PC-9 (cell line): ENCODE measurements around the gene KARS1. TPM values are rescaled to one million over a fixed set of nuclear protein-coding genes. Genes with fewer than 3 reads are reported as not detected.
A peak's percentile ranks its signal among the peaks of the same experiment; 100 is the strongest.

Source experiments
- BruUV-seq: library from RNA; stranded (reverse); fragments of 400-500 nt; replicated peaks from 2 replicates; lab custom pipeline; 2021; lab: Mats Ljungman, UMichigan
- CTCF ChIA-PET: fragments of 300-600 bp; sonication (Branson Sonifier 250); formaldehyde crosslinking; loops from one replicate; lab custom pipeline; 2022; ENCODE audit warnings: antibody characterized with exemption; lab: Charles Lee
- POLR2A ChIA-PET: fragments of 300-600 bp; sonication (Branson Sonifier 250); formaldehyde crosslinking; loops from one replicate; lab custom pipeline; 2022; ENCODE audit warnings: antibody characterized with exemption; ENCODE audit not compliant: unreplicated experiment; lab: Charles Lee
- DNase-seq, 2 experiments: peaks; one replicate each; pipeline versions ENCODE4 v3.0.0 to v3.0.0-alpha.2; 2015 to 2022; ENCODE audit warnings: mixed read lengths in 1 of 2
- H2AFZ ChIP-seq: fragments of 200-600 bp; sonication (generic); 2 replicates; pipeline ENCODE4 v1.8.1; 2017; ENCODE audit warnings: antibody characterized with exemption
- H3F3A ChIP-seq: fragments of 200-600 bp; sonication (generic); 2 replicates; pipeline ENCODE4 v1.8.1; 2017; ENCODE audit warnings: antibody characterized with exemption, mild to moderate bottlenecking, low read depth; ENCODE audit not compliant: insufficient read depth
- H3K27ac ChIP-seq: fragments of 200-600 bp; sonication (generic); 2 replicates; pipeline ENCODE4 v1.6.1; 2016; ENCODE audit warnings: mixed run types
- H3K27me3 ChIP-seq: fragments of 200-600 bp; sonication (generic); 2 replicates; pipeline ENCODE4 v1.6.1; 2016; ENCODE audit warnings: low read depth, mixed run types; ENCODE audit not compliant: insufficient read depth
- H3K36me3 ChIP-seq: fragments of 200-600 bp; sonication (generic); 2 replicates; pipeline ENCODE4 v1.6.1; 2016; ENCODE audit warnings: low read depth, mixed run types
- H3K4me1 ChIP-seq: fragments of 200-600 bp; sonication (generic); replicated peaks from 2 replicates; pipeline ENCODE4 v1.6.1; 2016; ENCODE audit warnings: mixed run types; ENCODE audit not compliant: insufficient read depth
- H3K4me2 ChIP-seq: fragments of 200-600 bp; sonication (generic); 2 replicates; pipeline ENCODE4 v1.6.1; 2017; ENCODE audit warnings: mixed run types
- H3K4me3 ChIP-seq: fragments of 200-600 bp; sonication (generic); 2 replicates; pipeline ENCODE4 v1.6.1; 2016; ENCODE audit warnings: mixed run types
- H3K79me2 ChIP-seq: fragments of 200-600 bp; sonication (generic); 2 replicates; pipeline ENCODE4 v1.6.1; 2017; ENCODE audit warnings: low read depth, mixed run types
- H3K9me2 ChIP-seq: fragments of 200-600 bp; sonication (generic); 2 replicates; pipeline ENCODE4 v1.8.1; 2017; ENCODE audit warnings: mild to moderate bottlenecking; ENCODE audit not compliant: insufficient read depth
- H3K9me3 ChIP-seq: fragments of 200-600 bp; sonication (generic); 2 replicates; pipeline ENCODE4 v1.8.1; 2016; ENCODE audit warnings: low read depth; ENCODE audit not compliant: insufficient read depth
- H4K20me1 ChIP-seq: fragments of 200-600 bp; sonication (generic); 2 replicates; pipeline ENCODE4 v1.8.1; 2017; ENCODE audit not compliant: insufficient read depth
- EZH2 ChIP-seq: fragments of 200-600 bp; sonication (generic); IDR thresholded peaks from 2 replicates; pipeline ENCODE4 v1.8.0; 2017; ENCODE audit warnings: antibody characterized with exemption, low read depth
- intact Hi-C: fragments of 100-400 bp; cut with micrococcal nuclease; formaldehyde crosslinking; loops from one replicate; pipeline ENCODE4 v1.10.0; 2022; ENCODE audit not compliant: unreplicated experiment
- total RNA-seq: library from RNA; stranded (reverse); gene quantifications from 2 replicates; pipeline ENCODE4 v1.2.3, GENCODE V29; 2021
- TF ChIP-seq, protein P1 (sequence below): fragments of 200-600 bp; sonication (generic); conservative IDR thresholded peaks from 2 replicates; pipeline ENCODE4 v1.6.1; 2017; ENCODE audit warnings: mixed run types, antibody characterized with exemption, mild to moderate bottlenecking, moderate library complexity

The KARS1 gene
- total RNA-seq, 1 experiment from 2014 or later = 132 TPM

DNA sequence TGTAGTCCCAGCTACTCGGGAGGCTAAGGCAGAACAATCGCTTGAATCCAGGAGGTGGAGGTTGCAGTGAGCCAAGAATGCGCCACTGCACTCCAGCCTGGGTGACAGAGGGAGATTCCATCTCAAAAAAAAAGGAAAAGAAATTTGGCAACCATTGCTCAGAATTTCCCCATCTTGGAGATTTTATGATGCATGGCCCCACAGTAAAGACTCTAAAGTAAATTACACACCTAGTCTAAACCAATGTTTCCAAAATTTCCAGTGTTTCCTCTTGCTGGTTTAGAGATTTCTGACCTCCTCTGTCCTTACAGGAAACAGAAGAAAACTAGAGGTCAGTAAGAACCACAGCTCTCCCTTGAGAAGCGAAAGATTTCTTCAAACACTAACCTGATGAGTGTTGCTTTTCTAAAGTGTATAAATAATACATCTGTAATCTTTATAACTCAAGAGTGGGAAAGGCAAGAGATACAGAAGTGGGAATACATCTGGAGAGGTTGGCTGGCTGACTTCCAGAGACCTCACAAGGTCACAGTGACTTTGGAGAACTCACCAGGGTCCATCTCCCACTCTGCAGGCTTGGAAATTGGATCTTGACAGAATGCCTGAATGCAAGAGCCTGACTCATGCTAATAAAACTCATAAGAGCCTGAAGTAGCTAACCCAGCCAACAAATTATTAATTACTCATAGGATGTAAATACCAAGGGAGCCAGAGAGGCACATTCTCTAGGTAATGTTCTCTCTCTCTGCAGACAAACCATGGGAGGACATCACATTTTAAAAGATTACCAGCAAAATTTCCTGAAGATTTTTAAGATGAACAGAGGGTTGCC is 33.2 kb downstream of the KARS1 start:
- Histone ChIP-seq H2AFZ (no peak overlapping the region), H3K9me3 (no peaks in the 10 kb centered on the region), H3K4me3 (no peak overlapping the region), H4K20me1 (no peaks in the 10 kb centered on the region), H3K27me3 (no peaks in the 10 kb centered on the region), H3K4me1 (no peaks in the 10 kb centered on the region), H3K79me2 (no peaks in the 10 kb centered on the region), H3K36me3 (peaks cover 10% of the 10 kb centered on the region), H3F3A (no peaks in the 10 kb centered on the region), H3K4me2 (no peak overlapping the region), H3K9me2 (no peaks in the 10 kb centered on the region), H3K27ac (no peak overlapping the region)
- intact Hi-C loops = no loop called here
- TF ChIP-seq, protein P1, sequence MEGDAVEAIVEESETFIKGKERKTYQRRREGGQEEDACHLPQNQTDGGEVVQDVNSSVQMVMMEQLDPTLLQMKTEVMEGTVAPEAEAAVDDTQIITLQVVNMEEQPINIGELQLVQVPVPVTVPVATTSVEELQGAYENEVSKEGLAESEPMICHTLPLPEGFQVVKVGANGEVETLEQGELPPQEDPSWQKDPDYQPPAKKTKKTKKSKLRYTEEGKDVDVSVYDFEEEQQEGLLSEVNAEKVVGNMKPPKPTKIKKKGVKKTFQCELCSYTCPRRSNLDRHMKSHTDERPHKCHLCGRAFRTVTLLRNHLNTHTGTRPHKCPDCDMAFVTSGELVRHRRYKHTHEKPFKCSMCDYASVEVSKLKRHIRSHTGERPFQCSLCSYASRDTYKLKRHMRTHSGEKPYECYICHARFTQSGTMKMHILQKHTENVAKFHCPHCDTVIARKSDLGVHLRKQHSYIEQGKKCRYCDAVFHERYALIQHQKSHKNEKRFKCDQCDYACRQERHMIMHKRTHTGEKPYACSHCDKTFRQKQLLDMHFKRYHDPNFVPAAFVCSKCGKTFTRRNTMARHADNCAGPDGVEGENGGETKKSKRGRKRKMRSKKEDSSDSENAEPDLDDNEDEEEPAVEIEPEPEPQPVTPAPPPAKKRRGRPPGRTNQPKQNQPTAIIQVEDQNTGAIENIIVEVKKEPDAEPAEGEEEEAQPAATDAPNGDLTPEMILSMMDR = no peak
- no peak for TF ChIP-seq EZH2
- CTCF ChIA-PET = no interaction called here
- no TSS peak for BruUV-seq
- POLR2A ChIA-PET = no interaction called here
- peak in 1 of 2 experiments; percentile 53 for DNase-seq

DNA sequence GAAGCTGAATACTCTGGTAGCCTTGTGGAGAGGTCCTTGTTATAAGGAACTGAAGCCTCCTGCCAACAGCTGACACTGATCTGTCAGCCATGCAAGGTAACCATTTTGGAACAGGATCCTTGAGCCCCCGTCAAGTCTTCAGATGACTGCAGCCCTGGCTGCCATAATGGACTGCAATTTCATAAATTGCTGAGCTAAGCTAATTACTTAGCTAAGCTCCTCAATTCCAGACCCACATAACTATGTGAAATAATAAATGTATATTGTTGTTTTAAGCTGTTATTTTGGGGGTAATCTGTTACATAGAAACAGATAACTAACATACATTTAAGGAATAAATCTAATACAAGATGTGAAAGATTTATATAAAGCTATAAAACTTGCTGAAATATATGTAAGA is 41.0 kb downstream of the KARS1 start:
- H3K4me1 ChIP-seq = no peaks in the 10 kb centered on the region
- no peak overlapping the region for H3K4me3 ChIP-seq
- no peak overlapping the region for H2AFZ ChIP-seq
- no peaks in the 10 kb centered on the region; the same call in 1 of the 2 replicates for H3K9me3 ChIP-seq
- H3K9me2 ChIP-seq = no peaks in the 10 kb centered on the region
- no peak overlapping the region for H3K27ac ChIP-seq
- intact Hi-C loops = no loop called here
- no peaks in the 10 kb centered on the region for H3K79me2 ChIP-seq
- POLR2A ChIA-PET = no interaction called here
- no peaks in the 10 kb centered on the region for H4K20me1 ChIP-seq
- CTCF ChIA-PET = no interaction called here
- H3F3A ChIP-seq = no peaks in the 10 kb centered on the region
- H3K36me3 ChIP-seq = peaks cover 25% of the 10 kb centered on the region
- no peak overlapping the region for H3K4me2 ChIP-seq
- no peaks in the 10 kb centered on the region for H3K27me3 ChIP-seq
- no TSS peak for BruUV-seq
- no peak for DNase-seq
- TF ChIP-seq, protein P1 = no peak
- TF ChIP-seq EZH2 = no peak

DNA sequence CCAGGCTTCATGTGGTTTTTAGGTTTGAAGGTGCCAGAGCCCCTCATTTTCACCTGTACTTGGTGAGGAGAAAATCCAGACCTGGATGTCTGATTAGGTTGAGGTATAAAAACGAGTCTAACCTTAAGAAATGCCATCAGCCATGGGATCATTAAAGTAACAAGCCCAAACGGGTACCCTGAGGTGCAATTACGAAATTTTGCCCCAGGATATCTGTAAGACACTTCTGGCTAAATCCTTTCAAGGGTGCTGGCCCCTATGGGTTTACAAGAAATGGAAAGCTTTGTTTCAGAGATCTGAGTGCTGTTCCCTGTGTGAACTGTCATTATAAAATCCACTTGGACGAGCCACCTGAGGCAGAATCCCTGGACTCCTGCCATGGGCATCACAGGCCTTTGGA is 44.2 kb downstream of the KARS1 start:
- H3K27ac ChIP-seq = no peak overlapping the region
- DNase-seq = no peak
- H3K4me3 ChIP-seq = no peak overlapping the region
- H3K79me2 ChIP-seq = no peaks in the 10 kb centered on the region
- H3K4me2 ChIP-seq = no peak overlapping the region
- ChIA-PET POLR2A (no interaction called here), CTCF (no interaction called here)
- H2AFZ ChIP-seq = no peak overlapping the region
- no peaks in the 10 kb centered on the region for H3K4me1 ChIP-seq
- no peak for TF ChIP-seq EZH2
- TF ChIP-seq, protein P1 = no peak
- peaks cover 35% of the 10 kb centered on the region for H3K36me3 ChIP-seq
- no TSS peak for BruUV-seq
- intact Hi-C loops = no loop called here
- no peaks in the 10 kb centered on the region for H3F3A ChIP-seq
- no peaks in the 10 kb centered on the region for H3K9me2 ChIP-seq
- H3K27me3 ChIP-seq = no peaks in the 10 kb centered on the region
- no peaks in the 10 kb centered on the region; the same call in 1 of the 2 replicates for H3K9me3 ChIP-seq
- H4K20me1 ChIP-seq = no peaks in the 10 kb centered on the region
